A673 (cell line): ENCODE results near the gene SRGAP1. TPM values are rescaled to one million over a fixed set of nuclear protein-coding genes. Genes with fewer than 3 reads are reported as not detected.

ENCODE experiments used
- BruUV-seq: library from RNA; stranded (reverse); fragments of 400-500 nt; replicated peaks from 2 replicates; lab custom pipeline; 2021; lab: Mats Ljungman, UMichigan
- CTCF ChIA-PET: fragments of 300-600 bp; sonication (Branson Sonifier 250); formaldehyde crosslinking; loops from one replicate; lab custom pipeline; 2022; ENCODE audit warnings: antibody characterized with exemption; lab: Charles Lee
- POLR2A ChIA-PET: fragments of 300-600 bp; sonication (Branson Sonifier 250); formaldehyde crosslinking; loops from one replicate; lab custom pipeline; 2022; ENCODE audit warnings: antibody characterized with exemption; ENCODE audit not compliant: low non-redundant PET; lab: Charles Lee
- DNase-seq: peaks from one replicate; pipeline ENCODE4 v3.0.0-alpha.2; 2015; ENCODE audit warnings: low spot score
- H3K27ac ChIP-seq: fragments of 200-600 bp; sonication (generic); 2 replicates; pipeline ENCODE4 v1.5.1; 2016; ENCODE audit warnings: mixed run types, low read depth, mild to moderate bottlenecking, mixed read lengths, antibody characterized with exemption, low read length; ENCODE audit not compliant: poor library complexity, severe bottlenecking
- H3K27me3 ChIP-seq: fragments of 200-600 bp; sonication (generic); replicated peaks from 2 replicates; pipeline ENCODE4 v1.6.1; 2017; ENCODE audit warnings: mixed run types, low read depth, mild to moderate bottlenecking, mixed read lengths, antibody characterized with exemption, low read length; ENCODE audit not compliant: insufficient read depth, poor library complexity
- H3K36me3 ChIP-seq: fragments of 200-600 bp; sonication (generic); 2 replicates; pipeline ENCODE4 v1.6.1; 2016; ENCODE audit warnings: mixed run types, mild to moderate bottlenecking, mixed read lengths, antibody characterized with exemption, low read length; ENCODE audit not compliant: insufficient read depth, poor library complexity, severe bottlenecking
- H3K4me1 ChIP-seq: fragments of 200-600 bp; sonication (generic); 2 replicates; pipeline ENCODE4 v1.6.1; 2017; ENCODE audit warnings: mixed run types, mild to moderate bottlenecking, mixed read lengths, antibody characterized with exemption, low read length; ENCODE audit not compliant: insufficient read depth, poor library complexity, severe bottlenecking
- H3K4me3 ChIP-seq: fragments of 200-600 bp; sonication (generic); 2 replicates; pipeline ENCODE4 v1.5.1; 2016; ENCODE audit warnings: low read depth, mixed run types, mild to moderate bottlenecking, mixed read lengths, low read length; ENCODE audit not compliant: poor library complexity, severe bottlenecking
- H3K9me3 ChIP-seq: fragments of 200-600 bp; sonication (generic); 2 replicates; pipeline ENCODE4 v1.6.1; 2016; ENCODE audit warnings: mixed run types, low read depth, mild to moderate bottlenecking, mixed read lengths, antibody characterized with exemption, low read length; ENCODE audit not compliant: poor library complexity, severe bottlenecking
- CTCF ChIP-seq: fragments of 300-800, 200-600 bp; sonication (generic); conservative IDR thresholded peaks from 2 replicates; pipeline ENCODE4 v1.5.1; 2017; ENCODE audit warnings: low read depth, mild to moderate bottlenecking, antibody characterized with exemption, low read length, moderate library complexity, mixed read lengths
- EZH2 ChIP-seq: fragments of 200-600 bp; sonication (generic); IDR thresholded peaks from 2 replicates; pipeline ENCODE4 v1.6.1; 2017; ENCODE audit warnings: borderline replicate concordance, low read depth, mild to moderate bottlenecking, mixed read lengths, antibody characterized with exemption, low read length; ENCODE audit not compliant: poor library complexity, severe bottlenecking
- intact Hi-C: fragments of 100-400 bp; cut with micrococcal nuclease; formaldehyde crosslinking; loops from one replicate; pipeline ENCODE4 v1.10.0; 2022; ENCODE audit not compliant: unreplicated experiment
- total RNA-seq: library from RNA; stranded (reverse); gene quantifications from 2 replicates; pipeline ENCODE4 v1.2.3, GENCODE V29; 2021

The SRGAP1 gene
- total RNA-seq, 1 experiment from 2014 or later = 9.7 TPM

- Histone ChIP-seq H3K4me3 (no peak overlapping the region), H3K27me3 (no peaks in the 10 kb centered on the region), H3K4me1 (peaks cover 36% of the 10 kb centered on the region), H3K36me3 (no peaks in the 10 kb centered on the region), H3K27ac (no peak overlapping the region), H3K9me3 (peaks cover 3% of the 10 kb centered on the region)
- ChIA-PET CTCF (no interaction called here), POLR2A (no interaction called here)
- DNase-seq = no peak
- TF ChIP-seq EZH2 = no peak
- no peak for TF ChIP-seq CTCF
- BruUV-seq = no TSS peak
- intact Hi-C loops = no loop called here
Measured at GRCh38 chr12:64006211-64006825, 161.8 kb downstream of the SRGAP1 start.

GRCh38 chr12:64007853-64008252 is 163.4 kb downstream of the SRGAP1 start:
- peaks cover 3% of the 10 kb centered on the region for H3K9me3 ChIP-seq
- no peaks in the 10 kb centered on the region for H3K27me3 ChIP-seq
- no peak for TF ChIP-seq EZH2
- TF ChIP-seq CTCF = no peak
- H3K36me3 ChIP-seq = no peaks in the 10 kb centered on the region
- BruUV-seq = no TSS peak
- intact Hi-C loops = no loop called here
- ChIA-PET POLR2A (no interaction called here), CTCF (interaction anchor here (0.6 kb wide), 1 partner anchor 138 kb away, joined by 6 read pairs; no protein-coding TSS in a partner anchor)
- no peak overlapping the region for H3K4me3 ChIP-seq
- DNase-seq = peak; percentile 69
- peaks cover 36% of the 10 kb centered on the region for H3K4me1 ChIP-seq
- H3K27ac ChIP-seq = peak overlapping the region; percentile 55

GRCh38 chr12:64008596-64008995 is 164.1 kb downstream of the SRGAP1 start:
- H3K36me3 ChIP-seq = no peaks in the 10 kb centered on the region
- H3K4me3 ChIP-seq = no peak overlapping the region
- H3K9me3 ChIP-seq = peaks cover 3% of the 10 kb centered on the region
- ChIA-PET CTCF (no interaction called here), POLR2A (no interaction called here)
- no peak for DNase-seq
- peak overlapping the region; percentile 55 for H3K27ac ChIP-seq
- H3K4me1 ChIP-seq = peaks cover 36% of the 10 kb centered on the region
- no peaks in the 10 kb centered on the region for H3K27me3 ChIP-seq
- TF ChIP-seq CTCF (no peak), EZH2 (no peak)
- intact Hi-C loops = no loop called here
- no TSS peak for BruUV-seq
